ENCODE measurements around the gene PARK7.

DNA sequence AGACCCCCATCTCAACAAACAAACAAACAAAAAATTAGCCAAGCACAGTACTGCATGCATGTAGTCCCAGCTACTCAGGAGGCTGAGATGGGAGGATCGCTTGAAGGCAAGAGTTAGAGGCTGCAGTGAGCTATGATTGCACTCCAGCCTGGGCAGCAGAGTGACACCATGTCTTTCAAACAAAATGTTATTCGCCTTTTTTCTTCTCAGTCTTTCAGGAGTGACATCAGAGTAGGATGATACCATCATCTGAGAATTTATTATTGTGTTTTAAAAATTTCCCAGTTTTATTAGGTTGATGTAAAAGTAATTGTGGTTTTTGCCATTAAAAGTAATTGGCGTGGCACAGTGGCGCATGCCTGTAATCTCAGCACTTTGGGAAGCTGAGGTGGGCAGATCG lies 10.8 kb downstream of the PARK7 start:
- TF ChIP-seq, protein P1, sequence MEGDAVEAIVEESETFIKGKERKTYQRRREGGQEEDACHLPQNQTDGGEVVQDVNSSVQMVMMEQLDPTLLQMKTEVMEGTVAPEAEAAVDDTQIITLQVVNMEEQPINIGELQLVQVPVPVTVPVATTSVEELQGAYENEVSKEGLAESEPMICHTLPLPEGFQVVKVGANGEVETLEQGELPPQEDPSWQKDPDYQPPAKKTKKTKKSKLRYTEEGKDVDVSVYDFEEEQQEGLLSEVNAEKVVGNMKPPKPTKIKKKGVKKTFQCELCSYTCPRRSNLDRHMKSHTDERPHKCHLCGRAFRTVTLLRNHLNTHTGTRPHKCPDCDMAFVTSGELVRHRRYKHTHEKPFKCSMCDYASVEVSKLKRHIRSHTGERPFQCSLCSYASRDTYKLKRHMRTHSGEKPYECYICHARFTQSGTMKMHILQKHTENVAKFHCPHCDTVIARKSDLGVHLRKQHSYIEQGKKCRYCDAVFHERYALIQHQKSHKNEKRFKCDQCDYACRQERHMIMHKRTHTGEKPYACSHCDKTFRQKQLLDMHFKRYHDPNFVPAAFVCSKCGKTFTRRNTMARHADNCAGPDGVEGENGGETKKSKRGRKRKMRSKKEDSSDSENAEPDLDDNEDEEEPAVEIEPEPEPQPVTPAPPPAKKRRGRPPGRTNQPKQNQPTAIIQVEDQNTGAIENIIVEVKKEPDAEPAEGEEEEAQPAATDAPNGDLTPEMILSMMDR (IDR thresholded peaks at IDR 0.05), result no peak
- no peak for TF ChIP-seq POLR2A (IDR thresholded peaks at IDR 0.05)

Data from thyroid gland (tissue), 4 donors.